GM21529 (cell line): ENCODE data around the gene IQSEC3.
"Not testable (repeated sequence)": the region's sequence is repeated elsewhere in the genome, so short reads cannot be mapped to it uniquely, and the experiment has no call there.

Experiments
- ATAC-seq: cut with Tn5 transposase; IDR thresholded peaks from one replicate; pipeline ENCODE4 v1.9.1; 2021; ENCODE audit not compliant: unreplicated experiment

Gene IQSEC3

GRCh38 chr12:66428-66781 is at the start of gene IQSEC3:
TSS of gene IQSEC3 (plus strand) at chr12:66767. CDS start at chr12:66883, 116 bp downstream.
- not testable (repeated sequence) for ATAC-seq

GRCh38 chr12:17370-18340 is 48.9 kb upstream of the IQSEC3 start:
- ATAC-seq = not testable (repeated sequence)

- not testable (repeated sequence) for ATAC-seq
These were observed 47.6 kb upstream of the IQSEC3 start for GRCh38 chr12:18821-19567.

GRCh38 chr12:19906-20305 is 46.7 kb upstream of the IQSEC3 start:
- not testable (repeated sequence) for ATAC-seq

- ATAC-seq = no peak
These were observed 45.8 kb upstream of the IQSEC3 start for GRCh38 chr12:20757-21156.

GRCh38 chr12:21301-22189 is 45.0 kb upstream of the IQSEC3 start:
- ATAC-seq = peak; percentile 73

GRCh38 chr12:22190-22529 is 44.4 kb upstream of the IQSEC3 start:
- ATAC-seq = no peak

- no peak for ATAC-seq
These were observed 43.9 kb upstream of the IQSEC3 start for GRCh38 chr12:22530-23201.

GRCh38 chr12:27904-28303 is 38.7 kb upstream of the IQSEC3 start:
- not testable (repeated sequence) for ATAC-seq

- ATAC-seq = not testable (repeated sequence)
These were observed 27.8 kb upstream of the IQSEC3 start for GRCh38 chr12:38775-39174.

GRCh38 chr12:39555-40265 is 26.9 kb upstream of the IQSEC3 start:
- not testable (repeated sequence) for ATAC-seq

- not testable (repeated sequence) for ATAC-seq
These were observed 22.2 kb upstream of the IQSEC3 start for GRCh38 chr12:44352-44751.

GRCh38 chr12:45235-45990 is 21.2 kb upstream of the IQSEC3 start:
- ATAC-seq = not testable (repeated sequence)

GRCh38 chr12:45991-46358 is 20.6 kb upstream of the IQSEC3 start:
- not testable (repeated sequence) for ATAC-seq

GRCh38 chr12:46542-46941 is 20.0 kb upstream of the IQSEC3 start:
- ATAC-seq = not testable (repeated sequence)

GRCh38 chr12:47699-48226 is 18.8 kb upstream of the IQSEC3 start:
- not testable (repeated sequence) for ATAC-seq

GRCh38 chr12:49149-49548 is 17.4 kb upstream of the IQSEC3 start:
- not testable (repeated sequence) for ATAC-seq

GRCh38 chr12:51087-51486 is 15.5 kb upstream of the IQSEC3 start:
- not testable (repeated sequence) for ATAC-seq

- not testable (repeated sequence) for ATAC-seq
These were observed 14.6 kb upstream of the IQSEC3 start for GRCh38 chr12:51962-52361.
